ENCODE results near the gene SH3PXD2A.
A peak's percentile ranks its signal among the peaks of the same experiment; 100 is the strongest.

The SH3PXD2A gene

DNA sequence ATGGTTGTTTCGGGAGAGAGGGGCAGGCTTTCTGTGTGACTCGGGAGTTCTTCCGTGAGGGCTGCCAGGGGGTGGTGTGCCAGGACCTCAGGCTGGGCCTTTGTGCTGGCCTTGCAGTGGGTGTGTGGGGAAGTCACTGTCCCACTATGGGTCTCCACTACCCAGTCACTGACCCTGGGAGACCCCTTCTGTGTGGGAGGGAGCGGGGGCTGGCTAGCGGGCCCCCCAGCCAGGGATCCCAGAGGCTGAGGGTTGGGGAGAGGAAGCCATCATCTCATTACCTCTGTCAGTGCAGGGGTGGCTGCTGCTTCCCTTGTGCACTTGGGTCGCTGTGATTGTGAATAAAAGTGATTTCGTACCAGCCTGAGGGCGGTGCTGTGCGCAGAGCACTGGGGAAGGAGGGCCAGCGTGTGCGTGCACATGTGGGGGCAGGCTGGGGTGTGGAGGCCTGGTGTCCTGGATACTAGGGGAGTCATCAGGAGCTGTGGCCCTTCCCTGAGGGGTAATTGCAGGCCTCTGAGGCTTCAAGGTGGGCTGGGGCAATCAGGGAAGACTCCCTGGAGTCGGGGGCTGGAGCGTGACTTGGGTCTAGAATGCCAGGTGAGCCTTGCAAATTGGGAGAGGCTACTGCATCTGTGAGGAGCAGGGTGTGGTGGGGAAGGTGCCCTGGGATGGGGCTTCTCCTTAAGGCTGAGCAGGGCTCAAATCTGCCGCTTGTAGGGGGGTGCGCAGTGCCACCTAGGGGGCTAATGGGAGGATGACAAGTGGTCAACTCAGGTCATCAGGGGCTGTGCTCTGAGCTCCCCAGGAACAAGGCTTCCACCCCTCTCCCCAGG, 263.0 kb downstream of the SH3PXD2A start:
- Histone ChIP-seq H3K36me3 (ENCODE audit: control insufficient read depth in 4 of 4, insufficient read depth in 4 of 4, low read length in 3 of 4) (peaks cover 0 to 6% (median under 1%) of the 10 kb centered on the region in 4 experiments), H3K9me3 (ENCODE audit: control extremely low read depth in 1 of 5, control insufficient read depth in 4 of 5, insufficient read depth in 2 of 5, low read depth in 1 of 5, low read length in 4 of 5) (no peaks in the 10 kb centered on the region), H3K27ac (ENCODE audit: insufficient read depth in 1 of 2, low read depth in 1 of 2, low read length in 2 of 2, poor library complexity in 1 of 2, severe bottlenecking in 2 of 2) (no peak overlapping the region), H3K27me3 (replicated peaks in 2 of 5; ENCODE audit: control insufficient read depth in 4 of 5, insufficient read depth in 5 of 5, low read length in 4 of 5) (no peaks in the 10 kb centered on the region), H3K4me3 (ENCODE audit: control insufficient read depth in 1 of 7, extremely low read depth in 1 of 7, insufficient read depth in 4 of 7, low read depth in 2 of 7, low read length in 6 of 7) (no peak overlapping the region), H3K4me1 (ENCODE audit: control extremely low read depth in 1 of 4, control insufficient read depth in 4 of 4, insufficient read depth in 4 of 4, low read length in 3 of 4) (no peaks in the 10 kb centered on the region)
- POLR2A ChIA-PET: no interaction called here
- peak; percentile 40 to 66 (median 56) for DNase-seq
- CTCF ChIA-PET: interaction anchor here (0.6 to 4.3 kb wide), 27 partner anchors 10 to 176 kb away, joined by 3 to 20 read pairs (median 5); no protein-coding TSS in a partner anchor
- WGBS (ENCODE audit: insufficient coverage): 90% methylated on average over 13 of the region's 15 CpGs

- Histone ChIP-seq H3K9me3 (ENCODE audit: control extremely low read depth in 1 of 5, control insufficient read depth in 4 of 5, insufficient read depth in 2 of 5, low read depth in 1 of 5, low read length in 4 of 5) (no peaks in the 10 kb centered on the region), H3K36me3 (ENCODE audit: control insufficient read depth in 4 of 4, insufficient read depth in 4 of 4, low read length in 3 of 4) (peaks cover 0 to 6% (median under 1%) of the 10 kb centered on the region in 4 experiments), H3K4me3 (ENCODE audit: control insufficient read depth in 1 of 7, extremely low read depth in 1 of 7, insufficient read depth in 4 of 7, low read depth in 2 of 7, low read length in 6 of 7) (no peak overlapping the region), H3K4me1 (ENCODE audit: control extremely low read depth in 1 of 4, control insufficient read depth in 4 of 4, insufficient read depth in 4 of 4, low read length in 3 of 4) (no peaks in the 10 kb centered on the region), H3K27ac (ENCODE audit: insufficient read depth in 1 of 2, low read depth in 1 of 2, low read length in 2 of 2, poor library complexity in 1 of 2, severe bottlenecking in 2 of 2) (no peak overlapping the region), H3K27me3 (replicated peaks in 2 of 5; ENCODE audit: control insufficient read depth in 4 of 5, insufficient read depth in 5 of 5, low read length in 4 of 5) (no peaks in the 10 kb centered on the region)
- no peak for DNase-seq
- CTCF ChIA-PET: interaction anchor here (1.1 to 4.3 kb wide), 8 partner anchors 10 to 175 kb away, joined by 3 to 20 read pairs (median 6); no protein-coding TSS in a partner anchor
- POLR2A ChIA-PET: no interaction called here
- WGBS (ENCODE audit: insufficient coverage): 100% methylated on average over 3 of the region's 6 CpGs
Measured at GRCh38 chr10:103590744-103591291, 264.6 kb downstream of the SH3PXD2A start.

DNA sequence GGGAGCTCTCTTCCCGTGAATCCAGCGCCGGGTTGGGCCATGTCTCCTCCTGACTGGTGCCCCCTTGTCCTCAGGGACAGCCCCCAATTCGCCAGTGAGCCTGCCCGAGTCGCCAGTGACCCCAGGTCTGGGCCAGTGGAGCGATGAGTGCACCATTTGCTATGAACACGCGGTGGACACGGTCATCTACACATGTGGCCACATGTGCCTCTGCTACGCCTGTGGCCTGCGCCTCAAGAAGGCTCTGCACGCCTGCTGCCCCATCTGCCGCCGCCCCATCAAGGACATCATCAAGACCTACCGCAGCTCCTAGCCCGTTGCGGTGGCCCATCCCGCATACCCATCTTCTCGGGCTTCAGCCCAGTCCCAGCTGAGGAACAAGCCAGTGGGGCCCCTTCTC, 265.3 kb downstream of the SH3PXD2A start:
- ChIA-PET POLR2A (no interaction called here), CTCF (interaction anchor here (0.8 to 2.3 kb wide), 10 partner anchors 9 to 174 kb away, joined by 3 to 11 read pairs (median 3); no protein-coding TSS in a partner anchor)
- H3K4me1 ChIP-seq (ENCODE audit: control extremely low read depth in 1 of 4, control insufficient read depth in 4 of 4, insufficient read depth in 4 of 4, low read length in 3 of 4): peaks cover 0 to 4% (median under 1%) of the 10 kb centered on the region in 4 experiments
- H3K4me3 ChIP-seq (ENCODE audit: control insufficient read depth in 1 of 7, extremely low read depth in 1 of 7, insufficient read depth in 4 of 7, low read depth in 2 of 7, low read length in 6 of 7): no peak overlapping the region
- no peak for DNase-seq
- WGBS (ENCODE audit: insufficient coverage): over 99% methylated on average over 19 of the region's 20 CpGs
- H3K9me3 ChIP-seq (ENCODE audit: control extremely low read depth in 1 of 5, control insufficient read depth in 4 of 5, insufficient read depth in 2 of 5, low read depth in 1 of 5, low read length in 4 of 5): peaks cover 0 to 1% (median 0%) of the 10 kb centered on the region in 5 experiments
- H3K27ac ChIP-seq (ENCODE audit: insufficient read depth in 1 of 2, low read depth in 1 of 2, low read length in 2 of 2, poor library complexity in 1 of 2, severe bottlenecking in 2 of 2): no peak overlapping the region
- H3K36me3 ChIP-seq (ENCODE audit: control insufficient read depth in 4 of 4, insufficient read depth in 4 of 4, low read length in 3 of 4): peaks cover 0 to 6% (median under 1%) of the 10 kb centered on the region in 4 experiments
- H3K27me3 ChIP-seq (replicated peaks in 2 of 5; ENCODE audit: control insufficient read depth in 4 of 5, insufficient read depth in 5 of 5, low read length in 4 of 5): no peaks in the 10 kb centered on the region

- Histone ChIP-seq H3K4me1 (ENCODE audit: control extremely low read depth in 1 of 4, control insufficient read depth in 4 of 4, insufficient read depth in 4 of 4, low read length in 3 of 4) (peaks cover 0 to 12% (median 10%) of the 10 kb centered on the region in 4 experiments), H3K4me3 (ENCODE audit: control insufficient read depth in 1 of 7, extremely low read depth in 1 of 7, insufficient read depth in 4 of 7, low read depth in 2 of 7, low read length in 6 of 7) (no peak overlapping the region), H3K36me3 (ENCODE audit: control insufficient read depth in 4 of 4, insufficient read depth in 4 of 4, low read length in 3 of 4) (peaks cover 0 to 6% (median under 1%) of the 10 kb centered on the region in 4 experiments), H3K27me3 (replicated peaks in 2 of 5; ENCODE audit: control insufficient read depth in 4 of 5, insufficient read depth in 5 of 5, low read length in 4 of 5) (no peaks in the 10 kb centered on the region), H3K27ac (ENCODE audit: insufficient read depth in 1 of 2, low read depth in 1 of 2, low read length in 2 of 2, poor library complexity in 1 of 2, severe bottlenecking in 2 of 2) (no peak overlapping the region), H3K9me3 (ENCODE audit: control extremely low read depth in 1 of 5, control insufficient read depth in 4 of 5, insufficient read depth in 2 of 5, low read depth in 1 of 5, low read length in 4 of 5) (peaks cover 0 to 2% (median 0%) of the 10 kb centered on the region in 5 experiments)
- POLR2A ChIA-PET: no interaction called here
- no peak for DNase-seq
- 91% methylated on average over 11 of the region's 15 CpGs for WGBS (ENCODE audit: insufficient coverage)
- CTCF ChIA-PET: interaction anchor here (0.8 to 2.3 kb wide), 8 partner anchors 8 to 173 kb away, joined by 3 to 11 read pairs (median 4); no protein-coding TSS in a partner anchor
Measured at GRCh38 chr10:103589074-103589630, 266.2 kb downstream of the SH3PXD2A start.

GRCh38 chr10:103587073-103587472, 268.3 kb downstream of the SH3PXD2A start:
- H3K27ac ChIP-seq (ENCODE audit: insufficient read depth in 1 of 2, low read depth in 1 of 2, low read length in 2 of 2, poor library complexity in 1 of 2, severe bottlenecking in 2 of 2): no peak overlapping the region
- peaks cover 0 to 6% (median under 1%) of the 10 kb centered on the region in 4 experiments for H3K36me3 ChIP-seq (ENCODE audit: control insufficient read depth in 4 of 4, insufficient read depth in 4 of 4, low read length in 3 of 4)
- no peak overlapping the region for H3K4me3 ChIP-seq (ENCODE audit: control insufficient read depth in 1 of 7, extremely low read depth in 1 of 7, insufficient read depth in 4 of 7, low read depth in 2 of 7, low read length in 6 of 7)
- DNase-seq: no peak
- no peaks in the 10 kb centered on the region for H3K27me3 ChIP-seq (replicated peaks in 2 of 5; ENCODE audit: control insufficient read depth in 4 of 5, insufficient read depth in 5 of 5, low read length in 4 of 5)
- ChIA-PET POLR2A (no interaction called here), CTCF (interaction anchor here (1.6 kb wide), 1 partner anchor 11 kb away, joined by 3 read pairs; no protein-coding TSS in a partner anchor)
- H3K4me1 ChIP-seq (ENCODE audit: control extremely low read depth in 1 of 4, control insufficient read depth in 4 of 4, insufficient read depth in 4 of 4, low read length in 3 of 4): peaks cover 0 to 15% (median 14%) of the 10 kb centered on the region in 4 experiments
- H3K9me3 ChIP-seq (ENCODE audit: control extremely low read depth in 1 of 5, control insufficient read depth in 4 of 5, insufficient read depth in 2 of 5, low read depth in 1 of 5, low read length in 4 of 5): peaks cover 0 to 2% (median 0%) of the 10 kb centered on the region in 5 experiments

GRCh38 chr10:103585011-103585405, 270.4 kb downstream of the SH3PXD2A start:
- Histone ChIP-seq H3K4me3 (ENCODE audit: control insufficient read depth in 1 of 7, extremely low read depth in 1 of 7, insufficient read depth in 4 of 7, low read depth in 2 of 7, low read length in 6 of 7) (peak overlapping the region in 6 of 7 experiments; percentile 48 to 82 (median 68)), H3K27me3 (replicated peaks in 2 of 5; ENCODE audit: control insufficient read depth in 4 of 5, insufficient read depth in 5 of 5, low read length in 4 of 5) (no peaks in the 10 kb centered on the region), H3K27ac (ENCODE audit: insufficient read depth in 1 of 2, low read depth in 1 of 2, low read length in 2 of 2, poor library complexity in 1 of 2, severe bottlenecking in 2 of 2) (no peak overlapping the region), H3K9me3 (ENCODE audit: control extremely low read depth in 1 of 5, control insufficient read depth in 4 of 5, insufficient read depth in 2 of 5, low read depth in 1 of 5, low read length in 4 of 5) (peaks cover 0 to 2% (median 0%) of the 10 kb centered on the region in 5 experiments), H3K36me3 (ENCODE audit: control insufficient read depth in 4 of 4, insufficient read depth in 4 of 4, low read length in 3 of 4) (peaks cover 0 to 6% (median under 1%) of the 10 kb centered on the region in 4 experiments), H3K4me1 (ENCODE audit: control extremely low read depth in 1 of 4, control insufficient read depth in 4 of 4, insufficient read depth in 4 of 4, low read length in 3 of 4) (peaks cover 0 to 15% (median 14%) of the 10 kb centered on the region in 4 experiments)
- DNase-seq: no peak
- 74% methylated on average over 25 of the region's 32 CpGs for WGBS (ENCODE audit: insufficient coverage)
- CTCF ChIA-PET: no interaction called here
- POLR2A ChIA-PET: interaction anchor here (0.6 kb wide), 1 partner anchor 39 kb away, joined by 4 read pairs; no protein-coding TSS in a partner anchor

Measured in common myeloid progenitor, CD34-positive (primary cell).